ENCODE data around the gene SPSB1.

DNA sequence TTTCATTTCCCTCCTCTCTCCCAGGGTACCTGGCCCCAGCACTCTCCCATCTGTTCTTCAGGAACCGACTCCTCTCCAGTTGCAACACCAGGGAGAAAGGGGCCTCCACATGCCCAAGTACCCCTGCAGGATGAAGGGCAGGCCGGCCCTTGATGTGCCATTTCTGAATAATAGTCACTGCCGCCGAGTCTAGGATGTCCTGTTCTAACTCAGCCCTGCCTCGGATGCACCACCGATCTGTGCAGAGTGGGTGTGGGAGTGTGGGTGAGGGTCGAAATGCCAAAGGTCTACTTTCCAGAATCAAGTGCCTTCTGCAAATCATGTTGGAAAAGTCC is 25.4 kb upstream of the SPSB1 start:
- TF ChIP-seq, protein P1, sequence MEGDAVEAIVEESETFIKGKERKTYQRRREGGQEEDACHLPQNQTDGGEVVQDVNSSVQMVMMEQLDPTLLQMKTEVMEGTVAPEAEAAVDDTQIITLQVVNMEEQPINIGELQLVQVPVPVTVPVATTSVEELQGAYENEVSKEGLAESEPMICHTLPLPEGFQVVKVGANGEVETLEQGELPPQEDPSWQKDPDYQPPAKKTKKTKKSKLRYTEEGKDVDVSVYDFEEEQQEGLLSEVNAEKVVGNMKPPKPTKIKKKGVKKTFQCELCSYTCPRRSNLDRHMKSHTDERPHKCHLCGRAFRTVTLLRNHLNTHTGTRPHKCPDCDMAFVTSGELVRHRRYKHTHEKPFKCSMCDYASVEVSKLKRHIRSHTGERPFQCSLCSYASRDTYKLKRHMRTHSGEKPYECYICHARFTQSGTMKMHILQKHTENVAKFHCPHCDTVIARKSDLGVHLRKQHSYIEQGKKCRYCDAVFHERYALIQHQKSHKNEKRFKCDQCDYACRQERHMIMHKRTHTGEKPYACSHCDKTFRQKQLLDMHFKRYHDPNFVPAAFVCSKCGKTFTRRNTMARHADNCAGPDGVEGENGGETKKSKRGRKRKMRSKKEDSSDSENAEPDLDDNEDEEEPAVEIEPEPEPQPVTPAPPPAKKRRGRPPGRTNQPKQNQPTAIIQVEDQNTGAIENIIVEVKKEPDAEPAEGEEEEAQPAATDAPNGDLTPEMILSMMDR (conservative IDR thresholded peaks at IDR 0.05; ENCODE audit: low read depth, low read length), result no peak
- no peak for TF ChIP-seq SMC3 (IDR thresholded peaks at IDR 0.05; ENCODE audit: low read depth, low read length)
- TF ChIP-seq, protein P2, sequence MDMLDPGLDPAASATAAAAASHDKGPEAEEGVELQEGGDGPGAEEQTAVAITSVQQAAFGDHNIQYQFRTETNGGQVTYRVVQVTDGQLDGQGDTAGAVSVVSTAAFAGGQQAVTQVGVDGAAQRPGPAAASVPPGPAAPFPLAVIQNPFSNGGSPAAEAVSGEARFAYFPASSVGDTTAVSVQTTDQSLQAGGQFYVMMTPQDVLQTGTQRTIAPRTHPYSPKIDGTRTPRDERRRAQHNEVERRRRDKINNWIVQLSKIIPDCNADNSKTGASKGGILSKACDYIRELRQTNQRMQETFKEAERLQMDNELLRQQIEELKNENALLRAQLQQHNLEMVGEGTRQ (IDR thresholded peaks at IDR 0.05; ENCODE audit: low read depth, low read length), result no peak
- no peak for TF ChIP-seq FOS (IDR thresholded peaks at IDR 0.05; ENCODE audit: low read depth, low read length)
- TF ChIP-seq POLR2A (IDR thresholded peaks at IDR 0.05; ENCODE audit: low read depth, low read length), result no peak
- no peak for TF ChIP-seq CEBPB (IDR thresholded peaks at IDR 0.05; ENCODE audit: low read depth, low read length)
- TF ChIP-seq NFE2L2 (IDR thresholded peaks at IDR 0.05; ENCODE audit: low read depth, low read length), result no peak

Measured in IMR-90 (cell line).